Osteocyte (in vitro differentiated cells): Measurements from ENCODE around the gene PAPPA2. TPM values are rescaled to one million over a fixed set of nuclear protein-coding genes. Genes with fewer than 3 reads are reported as not detected.

Experiments used
- DNase-seq: peaks from one replicate; pipeline ENCODE4 v3.0.0; 2021; ENCODE audit warnings: mixed read lengths; ENCODE audit not compliant: unreplicated experiment; ENCODE audit errors: extremely low spot score
- H3K27ac Mint-ChIP-seq: one replicate; pipeline ENCODE4 v1.8.0; 2021; ENCODE audit warnings: mild to moderate bottlenecking, mixed read lengths; ENCODE audit not compliant: unreplicated experiment
- H3K27me3 Mint-ChIP-seq: one replicate; pipeline ENCODE4 v1.8.0; 2021; ENCODE audit warnings: mixed read lengths; ENCODE audit not compliant: unreplicated experiment
- H3K36me3 Mint-ChIP-seq: one replicate; pipeline ENCODE4 v1.8.0; 2021; ENCODE audit warnings: mixed read lengths; ENCODE audit not compliant: unreplicated experiment
- H3K4me1 Mint-ChIP-seq: one replicate; pipeline ENCODE4 v1.8.0; 2021; ENCODE audit warnings: mixed read lengths; ENCODE audit not compliant: unreplicated experiment
- H3K4me3 Mint-ChIP-seq: one replicate; pipeline ENCODE4 v1.8.0; 2021; ENCODE audit warnings: mild to moderate bottlenecking, moderate library complexity, mixed read lengths; ENCODE audit not compliant: unreplicated experiment
- H3K9me3 Mint-ChIP-seq: one replicate; pipeline ENCODE4 v1.8.0; 2021; ENCODE audit warnings: mixed read lengths; ENCODE audit not compliant: unreplicated experiment
- total RNA-seq: library from RNA; stranded (reverse); gene quantifications from 2 replicates; pipeline ENCODE4 v1.2.1, GENCODE V29; 2021
- TF ChIP-seq, protein P1 (sequence below): fragments of 200-600 bp; sonication (generic); IDR thresholded peaks from 2 replicates; pipeline ENCODE4 v1.5.0; 2021; ENCODE audit warnings: antibody characterized with exemption, mild to moderate bottlenecking, moderate library complexity

PAPPA2 gene
- total RNA-seq, 1 donor from 2014 or later: 0.35 TPM

DNA sequence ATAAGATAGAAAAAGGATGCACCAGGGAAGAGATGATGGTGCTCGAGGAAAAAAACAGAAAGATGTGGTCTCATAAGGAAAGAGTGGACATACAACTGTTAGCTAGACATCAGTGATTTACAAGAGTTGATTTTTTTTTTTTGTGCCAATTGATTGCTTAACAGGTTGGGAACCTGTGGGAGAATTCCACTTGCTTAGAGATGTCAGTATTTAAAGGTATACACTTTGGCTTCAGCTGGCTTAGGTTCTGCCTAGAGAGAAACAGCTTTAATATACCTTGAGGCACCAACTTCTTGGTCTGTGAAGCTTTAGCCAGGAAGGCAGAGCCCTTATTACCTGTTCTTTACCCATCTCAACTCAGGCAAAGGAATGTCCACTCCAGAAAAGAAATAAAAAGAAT lies 303.8 kb downstream of the PAPPA2 start:
- TF ChIP-seq, protein P1, sequence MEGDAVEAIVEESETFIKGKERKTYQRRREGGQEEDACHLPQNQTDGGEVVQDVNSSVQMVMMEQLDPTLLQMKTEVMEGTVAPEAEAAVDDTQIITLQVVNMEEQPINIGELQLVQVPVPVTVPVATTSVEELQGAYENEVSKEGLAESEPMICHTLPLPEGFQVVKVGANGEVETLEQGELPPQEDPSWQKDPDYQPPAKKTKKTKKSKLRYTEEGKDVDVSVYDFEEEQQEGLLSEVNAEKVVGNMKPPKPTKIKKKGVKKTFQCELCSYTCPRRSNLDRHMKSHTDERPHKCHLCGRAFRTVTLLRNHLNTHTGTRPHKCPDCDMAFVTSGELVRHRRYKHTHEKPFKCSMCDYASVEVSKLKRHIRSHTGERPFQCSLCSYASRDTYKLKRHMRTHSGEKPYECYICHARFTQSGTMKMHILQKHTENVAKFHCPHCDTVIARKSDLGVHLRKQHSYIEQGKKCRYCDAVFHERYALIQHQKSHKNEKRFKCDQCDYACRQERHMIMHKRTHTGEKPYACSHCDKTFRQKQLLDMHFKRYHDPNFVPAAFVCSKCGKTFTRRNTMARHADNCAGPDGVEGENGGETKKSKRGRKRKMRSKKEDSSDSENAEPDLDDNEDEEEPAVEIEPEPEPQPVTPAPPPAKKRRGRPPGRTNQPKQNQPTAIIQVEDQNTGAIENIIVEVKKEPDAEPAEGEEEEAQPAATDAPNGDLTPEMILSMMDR: no peak
- Mint-ChIP-seq H3K9me3 (no peaks in the 10 kb centered on the region), H3K27ac (no peak overlapping the region), H3K27me3 (no peaks in the 10 kb centered on the region), H3K4me1 (no peaks in the 10 kb centered on the region), H3K36me3 (no peaks in the 10 kb centered on the region), H3K4me3 (no peak overlapping the region)
- no peak for DNase-seq

DNA sequence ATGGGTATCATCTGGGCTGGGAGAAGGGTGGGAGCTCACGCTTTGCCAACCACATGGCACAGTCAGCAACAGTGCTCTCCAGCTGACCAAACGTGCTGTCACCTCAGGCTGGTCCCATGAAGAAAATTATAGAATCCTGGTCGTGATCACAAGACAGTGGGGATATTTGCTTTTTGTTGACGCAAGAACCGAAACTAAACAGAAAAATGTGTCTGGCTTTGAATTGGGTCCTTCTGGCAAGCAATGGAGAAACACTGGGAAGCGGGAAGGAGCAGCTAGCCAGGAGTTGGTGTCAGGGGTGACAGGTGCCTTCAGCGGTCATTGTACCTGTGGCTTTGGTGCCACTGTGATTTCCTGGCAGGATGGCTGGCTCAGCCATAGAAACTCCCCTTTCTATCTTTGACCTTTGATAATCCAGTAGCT lies 304.8 kb downstream of the PAPPA2 start:
- no peak for DNase-seq
- TF ChIP-seq, protein P1: no peak
- no peaks in the 10 kb centered on the region for H3K27me3 Mint-ChIP-seq
- no peak overlapping the region for H3K27ac Mint-ChIP-seq
- no peak overlapping the region for H3K4me3 Mint-ChIP-seq
- H3K4me1 Mint-ChIP-seq: no peaks in the 10 kb centered on the region
- H3K9me3 Mint-ChIP-seq: no peaks in the 10 kb centered on the region
- no peaks in the 10 kb centered on the region for H3K36me3 Mint-ChIP-seq

DNA sequence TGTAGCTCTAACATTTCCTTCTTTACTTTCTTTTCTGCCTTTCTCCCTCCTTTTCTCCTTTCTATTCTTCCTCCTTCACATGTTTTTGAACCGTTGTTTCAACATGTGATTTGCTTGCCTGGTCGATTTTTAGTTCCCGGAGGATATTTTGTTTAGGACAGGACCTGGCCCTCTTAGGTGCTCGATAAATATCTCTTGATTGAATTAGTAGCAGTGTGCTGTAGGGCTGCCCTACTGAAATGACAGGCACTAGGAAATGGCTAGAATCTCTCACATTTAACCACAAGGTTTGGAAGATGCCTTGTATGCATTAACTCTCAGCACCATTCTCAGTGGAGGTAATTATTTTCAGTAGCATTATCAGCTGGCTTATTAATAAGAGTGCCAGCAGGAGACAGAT lies 305.6 kb downstream of the PAPPA2 start:
- Mint-ChIP-seq H3K27ac (no peak overlapping the region), H3K4me3 (no peak overlapping the region), H3K36me3 (no peaks in the 10 kb centered on the region), H3K4me1 (no peaks in the 10 kb centered on the region), H3K27me3 (no peaks in the 10 kb centered on the region), H3K9me3 (no peaks in the 10 kb centered on the region)
- no peak for DNase-seq
- TF ChIP-seq, protein P1: no peak

DNA sequence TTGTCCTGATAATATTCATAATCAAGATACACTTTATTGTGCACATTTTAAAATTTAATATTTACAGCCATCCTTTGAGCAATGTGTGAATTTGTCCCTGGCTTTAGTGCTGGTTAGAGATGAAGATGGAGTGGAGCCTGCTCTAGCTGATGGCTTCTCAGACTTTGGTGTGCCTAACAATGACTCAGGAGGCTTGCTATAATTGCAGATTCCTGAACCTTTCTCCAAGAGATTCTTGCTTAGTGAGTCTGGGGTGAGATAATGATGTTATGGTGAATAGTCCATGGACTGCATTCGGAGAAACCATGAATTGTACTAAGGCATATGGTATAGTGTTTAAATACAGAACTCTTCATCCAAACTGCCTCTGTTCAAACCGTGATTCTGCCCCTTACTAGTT lies 307.1 kb downstream of the PAPPA2 start:
- H3K27ac Mint-ChIP-seq: no peak overlapping the region
- no peaks in the 10 kb centered on the region for H3K9me3 Mint-ChIP-seq
- DNase-seq: no peak
- H3K4me1 Mint-ChIP-seq: no peaks in the 10 kb centered on the region
- H3K36me3 Mint-ChIP-seq: no peaks in the 10 kb centered on the region
- H3K4me3 Mint-ChIP-seq: no peak overlapping the region
- TF ChIP-seq, protein P1: no peak
- H3K27me3 Mint-ChIP-seq: no peaks in the 10 kb centered on the region

DNA sequence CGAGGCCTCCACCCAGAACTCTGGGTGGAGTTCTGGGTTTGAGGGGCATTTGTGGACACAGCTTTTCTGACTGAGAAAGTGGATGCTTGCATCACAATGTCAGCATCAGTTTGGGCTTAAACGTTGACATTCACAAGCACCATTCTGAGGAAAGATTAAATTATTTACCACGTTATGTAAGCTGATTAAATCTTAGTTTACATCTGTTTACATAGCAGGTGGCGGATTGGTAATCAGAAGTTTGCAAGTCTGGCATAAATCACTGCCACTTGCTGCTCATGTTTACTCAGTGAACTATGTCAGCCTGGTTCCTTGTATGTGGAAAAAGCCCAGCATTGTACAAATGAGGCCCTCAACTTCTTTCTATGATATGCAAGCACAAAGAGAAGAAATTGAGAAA lies 310.1 kb downstream of the PAPPA2 start:
- TF ChIP-seq, protein P1: no peak
- no peak for DNase-seq
- no peaks in the 10 kb centered on the region for H3K9me3 Mint-ChIP-seq

More for the DNA sequence above, 310.1 kb downstream of the PAPPA2 start:
- H3K4me3 Mint-ChIP-seq: no peak overlapping the region
- no peaks in the 10 kb centered on the region for H3K27me3 Mint-ChIP-seq
- no peaks in the 10 kb centered on the region for H3K36me3 Mint-ChIP-seq
- H3K4me1 Mint-ChIP-seq: no peaks in the 10 kb centered on the region
- H3K27ac Mint-ChIP-seq: no peak overlapping the region
